Nephron progenitor cell (in vitro differentiated cells): ENCODE measurements around the gene DUSP7.

Source experiments
- DNase-seq: peaks from one replicate; pipeline ENCODE4 v3.0.0; 2021
- H3K27ac Mint-ChIP-seq: 2 replicates; pipeline ENCODE4 v1.8.0; 2021; ENCODE audit warnings: mild to moderate bottlenecking, moderate library complexity, mixed read lengths
- H3K27me3 Mint-ChIP-seq: 2 replicates; pipeline ENCODE4 v1.8.0; 2021; ENCODE audit warnings: mild to moderate bottlenecking, low read depth, mixed read lengths; ENCODE audit not compliant: poor library complexity
- H3K36me3 Mint-ChIP-seq: 2 replicates; pipeline ENCODE4 v1.8.0; 2021; ENCODE audit warnings: low read depth, mixed read lengths
- H3K4me1 Mint-ChIP-seq: 2 replicates; pipeline ENCODE4 v1.8.0; 2021; ENCODE audit warnings: mixed read lengths
- H3K4me3 Mint-ChIP-seq: 2 replicates; pipeline ENCODE4 v1.8.0; 2021; ENCODE audit warnings: mild to moderate bottlenecking, moderate library complexity, mixed read lengths
- H3K9me3 Mint-ChIP-seq: 2 replicates; pipeline ENCODE4 v1.8.0; 2021; ENCODE audit warnings: mild to moderate bottlenecking, moderate library complexity, mixed read lengths
- CTCF ChIP-seq: fragments of 200-600 bp; sonication (generic); IDR thresholded peaks from 2 replicates; pipeline ENCODE4 v1.5.0; 2021; ENCODE audit warnings: antibody characterized with exemption

Gene DUSP7

GRCh38 chr3:52078781-52079560 lies 22.6 kb upstream of the DUSP7 start:
- Mint-ChIP-seq H3K4me1 (peaks cover 47% of the 10 kb centered on the region), H3K4me3 (no peak overlapping the region), H3K27me3 (no peaks in the 10 kb centered on the region), H3K36me3 (peaks cover 3% of the 10 kb centered on the region), H3K27ac (peak overlapping the region; percentile 45), H3K9me3 (no peaks in the 10 kb centered on the region)
- no peak for TF ChIP-seq CTCF
- DNase-seq, result no peak

DNA sequence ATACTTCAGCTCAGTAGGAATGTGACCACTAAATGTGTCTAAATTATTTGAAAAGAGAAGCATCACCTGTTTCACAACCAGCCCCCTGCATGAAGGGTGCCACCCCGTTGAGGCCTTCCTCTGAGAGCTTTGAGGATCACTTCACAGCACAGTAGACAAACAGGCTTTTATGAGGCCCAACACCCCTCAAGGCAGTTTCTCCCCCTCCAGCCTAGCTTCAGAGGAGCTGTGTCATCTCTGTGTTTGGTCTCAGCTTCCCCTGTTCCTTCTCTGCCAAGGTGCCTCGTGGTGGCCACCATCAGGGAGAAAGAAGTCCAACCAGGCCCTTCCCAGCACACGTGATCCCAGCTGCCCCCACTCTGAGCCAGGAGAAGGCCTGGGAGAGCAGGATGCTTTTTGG lies 21.6 kb upstream of the DUSP7 start:
- Mint-ChIP-seq H3K36me3 (no peaks in the 10 kb centered on the region), H3K27ac (peak overlapping the region; percentile 25), H3K4me3 (no peak overlapping the region), H3K4me1 (peaks cover 46% of the 10 kb centered on the region), H3K27me3 (no peaks in the 10 kb centered on the region), H3K9me3 (no peaks in the 10 kb centered on the region)
- no peak for DNase-seq
- TF ChIP-seq CTCF, result no peak

DNA sequence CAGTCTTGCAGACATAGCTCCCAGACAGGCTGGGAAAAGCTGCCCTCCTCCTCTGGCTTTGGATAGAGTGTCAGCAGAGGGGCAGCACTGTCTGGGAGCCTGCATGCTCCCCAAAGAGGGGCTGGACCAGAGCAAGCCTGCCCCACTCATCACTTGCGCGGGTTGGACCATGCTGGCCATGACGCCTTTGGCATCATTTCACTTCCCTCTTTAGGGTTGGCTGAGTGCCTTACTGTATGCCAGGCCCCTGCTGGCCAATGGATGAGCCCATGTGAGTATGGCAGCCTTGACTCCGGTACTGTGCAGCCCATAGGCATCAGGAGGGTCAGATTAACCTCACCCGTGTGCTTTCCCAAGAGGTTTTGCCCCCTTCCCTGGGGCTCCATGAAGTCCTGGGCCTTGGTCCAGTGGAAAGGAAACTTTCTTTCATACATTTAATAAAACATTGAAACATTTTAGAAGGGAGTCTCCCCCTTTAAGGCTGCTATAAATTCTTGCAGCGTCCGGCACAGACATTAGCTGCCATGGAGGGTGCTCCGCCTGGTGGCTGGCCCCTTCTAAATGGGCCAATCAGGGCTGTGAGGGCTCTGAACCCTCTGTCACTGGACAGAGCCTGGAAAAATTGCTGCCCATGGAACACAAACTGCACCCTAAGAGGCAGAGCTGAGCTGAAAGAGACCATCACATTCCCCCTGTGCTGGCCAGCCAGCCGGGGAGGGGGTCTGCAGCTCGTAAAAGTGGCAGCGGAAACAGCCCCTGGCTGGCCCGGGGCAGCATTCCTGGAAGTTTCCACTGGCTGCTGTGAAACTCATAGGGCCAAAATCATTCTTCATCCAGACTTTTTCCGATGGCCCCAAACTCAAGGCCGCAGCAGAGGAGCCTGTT lies 20.8 kb upstream of the DUSP7 start:
- peak overlapping the region; percentile 25 for H3K27ac Mint-ChIP-seq
- no peaks in the 10 kb centered on the region for H3K36me3 Mint-ChIP-seq
- no peaks in the 10 kb centered on the region for H3K9me3 Mint-ChIP-seq
- TF ChIP-seq CTCF, result no peak
- H3K4me3 Mint-ChIP-seq, result no peak overlapping the region
- no peak for DNase-seq
- no peaks in the 10 kb centered on the region for H3K27me3 Mint-ChIP-seq
- peaks cover 46% of the 10 kb centered on the region for H3K4me1 Mint-ChIP-seq

DNA sequence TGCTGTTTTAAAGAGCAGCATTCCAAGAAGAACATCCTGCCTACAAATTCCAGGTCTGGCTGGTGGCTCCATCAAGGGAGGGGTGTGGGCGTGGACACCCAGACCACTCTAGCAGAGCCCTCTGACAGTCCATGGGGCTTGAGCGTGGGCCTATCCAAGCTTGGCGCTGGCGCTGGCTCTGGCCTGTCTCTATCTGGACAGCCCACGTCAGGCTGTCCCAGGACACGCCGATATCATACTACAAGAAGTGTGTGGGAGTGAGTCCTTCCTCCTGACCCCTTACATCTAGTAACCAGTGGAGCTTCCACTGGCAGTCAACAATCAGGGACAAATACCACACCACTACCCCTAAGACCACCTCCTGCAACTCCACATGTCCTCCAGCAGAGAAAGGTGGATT lies 17.1 kb upstream of the DUSP7 start:
- no peaks in the 10 kb centered on the region for H3K9me3 Mint-ChIP-seq
- no peaks in the 10 kb centered on the region for H3K36me3 Mint-ChIP-seq
- H3K4me1 Mint-ChIP-seq, result peaks cover 55% of the 10 kb centered on the region
- H3K27ac Mint-ChIP-seq, result no peak overlapping the region
- H3K4me3 Mint-ChIP-seq, result no peak overlapping the region
- H3K27me3 Mint-ChIP-seq, result peaks cover 10% of the 10 kb centered on the region
- TF ChIP-seq CTCF, result no peak
- no peak for DNase-seq

DNA sequence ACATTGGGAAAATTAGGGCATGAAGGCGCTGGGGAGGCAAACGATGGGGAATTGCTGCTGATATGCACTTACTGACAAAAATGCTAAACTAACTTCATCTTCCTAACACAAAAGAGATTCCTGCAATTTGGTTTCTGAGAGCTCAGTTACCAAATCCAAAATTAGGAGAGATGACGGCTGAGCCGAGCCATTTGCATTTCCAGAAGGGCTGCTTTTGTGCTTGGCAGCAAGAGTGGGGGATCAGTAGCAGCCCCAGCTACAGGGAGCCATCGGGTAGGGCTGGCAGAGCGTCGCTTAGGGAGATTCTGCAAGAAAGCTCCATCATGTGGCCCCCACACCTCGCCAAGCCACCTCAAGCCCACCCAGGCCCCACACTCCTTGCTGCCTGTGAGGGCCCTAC lies 16.1 kb upstream of the DUSP7 start:
- no peak for DNase-seq
- Mint-ChIP-seq H3K4me3 (no peak overlapping the region), H3K9me3 (no peaks in the 10 kb centered on the region), H3K36me3 (no peaks in the 10 kb centered on the region), H3K27ac (no peak overlapping the region), H3K27me3 (peaks cover 10% of the 10 kb centered on the region), H3K4me1 (peaks cover 58% of the 10 kb centered on the region)
- no peak for TF ChIP-seq CTCF
